DND-41 (cell line): Measurements from ENCODE around the gene DGKI.

Experiments used
- ATAC-seq: fragments of 200-7000 bp; cut with Tn5 transposase; 3 replicates; pipeline ENCODE4 v1.9.1; 2021; ENCODE audit warnings: low read depth; ENCODE audit not compliant: insufficient read depth
- DNase-seq: peaks from one replicate; pipeline ENCODE4 v3.0.0-alpha.2; 2020
- H2AFZ ChIP-seq: 2 replicates; pipeline ENCODE4 v1.6.0; 2012; ENCODE audit warnings: low read depth, low read length
- H3K27ac ChIP-seq: 2 replicates; pipeline ENCODE4 v1.5.1; 2012; ENCODE audit warnings: low read length, inconsistent platforms
- H3K27me3 ChIP-seq: fragments of 200-600 bp; sonication (generic); 2 replicates; pipeline ENCODE4 v1.6.0; 2012; ENCODE audit warnings: low read length, mild to moderate bottlenecking, inconsistent platforms; ENCODE audit not compliant: insufficient read depth, poor library complexity
- H3K36me3 ChIP-seq: 2 replicates; pipeline ENCODE4 v1.5.1; 2012; ENCODE audit warnings: low read length, inconsistent platforms; ENCODE audit not compliant: insufficient read depth
- H3K4me1 ChIP-seq: 2 replicates; pipeline ENCODE4 v1.5.1; 2012; ENCODE audit warnings: mild to moderate bottlenecking, low read length; ENCODE audit not compliant: insufficient read depth
- H3K4me2 ChIP-seq: 2 replicates; pipeline ENCODE4 v1.6.0; 2012; ENCODE audit warnings: mild to moderate bottlenecking, moderate library complexity, low read length, inconsistent platforms; ENCODE audit not compliant: insufficient read depth
- H3K4me3 ChIP-seq, 2 experiments: fragments of 200-600 bp in 1 of 2; shearing (Covaris generic) in 1 of 2; 2 replicates each; pipeline ENCODE4 v1.5.1; 2012 to 2016; ENCODE audit warnings: inconsistent platforms in 2 of 2, low read length in 2 of 2, mild to moderate bottlenecking in 2 of 2, low read depth in 1 of 2, moderate library complexity in 1 of 2
- H3K79me2 ChIP-seq: 2 replicates; pipeline ENCODE4 v1.6.0; 2012; ENCODE audit warnings: low read length, inconsistent platforms; ENCODE audit not compliant: insufficient read depth
- H3K9ac ChIP-seq: 2 replicates; pipeline ENCODE4 v1.6.0; 2012; ENCODE audit warnings: low read depth, mild to moderate bottlenecking, inconsistent platforms, low read length, moderate library complexity
- H3K9me3 ChIP-seq: 2 replicates; pipeline ENCODE4 v1.5.1; 2012; ENCODE audit warnings: low read length, moderate library complexity, mild to moderate bottlenecking, inconsistent platforms; ENCODE audit not compliant: insufficient read depth, severe bottlenecking
- H4K20me1 ChIP-seq: 2 replicates; pipeline ENCODE4 v1.6.0; 2012; ENCODE audit warnings: low read length; ENCODE audit not compliant: insufficient read depth
- CTCF ChIP-seq: IDR thresholded peaks from 2 replicates; pipeline ENCODE4 v1.5.1; 2012; ENCODE audit warnings: borderline replicate concordance, low read length, moderate library complexity, mild to moderate bottlenecking; ENCODE audit not compliant: poor library complexity, severe bottlenecking; ENCODE audit errors: extremely low read depth
- EZH2 ChIP-seq: IDR thresholded peaks from 3 replicates; pipeline ENCODE4 v1.6.1; 2012; ENCODE audit warnings: borderline replicate concordance, low read depth, mild to moderate bottlenecking, moderate library complexity, low read length, inconsistent platforms; ENCODE audit not compliant: severe bottlenecking

DGKI gene

GRCh38 chr7:137527634-137528033, 319.1 kb downstream of the DGKI start:
- no peak overlapping the region for H3K4me3 ChIP-seq
- no peak overlapping the region for H2AFZ ChIP-seq
- no peaks in the 10 kb centered on the region for H3K27me3 ChIP-seq
- ATAC-seq, result no peak
- H3K4me2 ChIP-seq, result no peak overlapping the region
- no peak overlapping the region for H3K9ac ChIP-seq
- DNase-seq, result no peak
- no peaks in the 10 kb centered on the region for H3K4me1 ChIP-seq
- no peak for TF ChIP-seq EZH2
- TF ChIP-seq CTCF, result no peak
- no peaks in the 10 kb centered on the region for H3K79me2 ChIP-seq
- H3K9me3 ChIP-seq, result no peaks in the 10 kb centered on the region
- no peaks in the 10 kb centered on the region for H3K36me3 ChIP-seq
- H4K20me1 ChIP-seq, result no peaks in the 10 kb centered on the region
- H3K27ac ChIP-seq, result no peak overlapping the region

GRCh38 chr7:137523171-137523570, 323.6 kb downstream of the DGKI start:
- ATAC-seq (no peak), DNase-seq (no peak)
- H3K9me3 ChIP-seq, result no peaks in the 10 kb centered on the region
- H3K4me1 ChIP-seq, result no peaks in the 10 kb centered on the region
- H4K20me1 ChIP-seq, result no peaks in the 10 kb centered on the region
- no peak overlapping the region for H3K27ac ChIP-seq
- TF ChIP-seq EZH2 (no peak), CTCF (no peak)
- H3K9ac ChIP-seq, result no peak overlapping the region
- H3K27me3 ChIP-seq, result no peaks in the 10 kb centered on the region
- no peaks in the 10 kb centered on the region for H3K79me2 ChIP-seq
- H3K36me3 ChIP-seq, result no peaks in the 10 kb centered on the region
- H2AFZ ChIP-seq, result no peak overlapping the region
- no peak overlapping the region for H3K4me3 ChIP-seq
- no peak overlapping the region for H3K4me2 ChIP-seq

- Histone ChIP-seq H3K79me2 (no peaks in the 10 kb centered on the region), H3K4me3 (no peak overlapping the region), H3K36me3 (no peaks in the 10 kb centered on the region), H3K9me3 (no peaks in the 10 kb centered on the region), H3K27me3 (no peaks in the 10 kb centered on the region), H2AFZ (no peak overlapping the region), H4K20me1 (no peaks in the 10 kb centered on the region), H3K27ac (no peak overlapping the region), H3K9ac (no peak overlapping the region), H3K4me2 (no peak overlapping the region), H3K4me1 (no peaks in the 10 kb centered on the region)
- TF ChIP-seq EZH2, result no peak
- no peak for DNase-seq
- no peak for ATAC-seq
Measured at GRCh38 chr7:137521451-137521850, 325.3 kb downstream of the DGKI start.

GRCh38 chr7:137519947-137520346, 326.8 kb downstream of the DGKI start:
- Histone ChIP-seq H3K27me3 (no peaks in the 10 kb centered on the region), H2AFZ (no peak overlapping the region), H3K9ac (no peak overlapping the region), H3K9me3 (no peaks in the 10 kb centered on the region), H3K4me2 (no peak overlapping the region), H3K4me3 (no peak overlapping the region), H3K79me2 (no peaks in the 10 kb centered on the region), H3K4me1 (no peaks in the 10 kb centered on the region), H3K36me3 (no peaks in the 10 kb centered on the region), H3K27ac (no peak overlapping the region), H4K20me1 (no peaks in the 10 kb centered on the region)
- DNase-seq (no peak), ATAC-seq (no peak)
- TF ChIP-seq CTCF (no peak), EZH2 (no peak)
